ENCODE results near the gene TMEM108.

The TMEM108 gene

GRCh38 chr3:133249490-133249889 is 211.3 kb downstream of the TMEM108 start:
- H3K4me3 ChIP-seq (ENCODE audit: low read depth, low read length): no peak overlapping the region
- DNase-seq (ENCODE audit: low read depth, low spot score): no peak
- in situ Hi-C loops (cut with HindIII; ENCODE audit: low sequenced_read_pairs): no loop called here
- TF ChIP-seq CTCF (IDR thresholded peaks at IDR 0.05; ENCODE audit: low read depth, low read length): no peak

GRCh38 chr3:133254151-133254550 is 216.0 kb downstream of the TMEM108 start:
- no peak for TF ChIP-seq CTCF (IDR thresholded peaks at IDR 0.05; ENCODE audit: low read depth, low read length)
- in situ Hi-C loops (cut with HindIII; ENCODE audit: low sequenced_read_pairs): no loop called here
- DNase-seq (ENCODE audit: low read depth, low spot score): no peak
- no peak overlapping the region for H3K4me3 ChIP-seq (ENCODE audit: low read depth, low read length)

GRCh38 chr3:133254716-133255115 is 216.5 kb downstream of the TMEM108 start:
- no peak for DNase-seq (ENCODE audit: low read depth, low spot score)

GRCh38 chr3:133256787-133257483 is 218.7 kb downstream of the TMEM108 start:
- DNase-seq (ENCODE audit: low read depth, low spot score): no peak
- TF ChIP-seq CTCF (IDR thresholded peaks at IDR 0.05; ENCODE audit: low read depth, low read length): no peak
- no peak overlapping the region for H3K4me3 ChIP-seq (ENCODE audit: low read depth, low read length)
- in situ Hi-C loops (cut with HindIII; ENCODE audit: low sequenced_read_pairs): no loop called here

More at GRCh38 chr3:133254716-133255115, 216.5 kb downstream of the TMEM108 start:
- TF ChIP-seq CTCF (IDR thresholded peaks at IDR 0.05; ENCODE audit: low read depth, low read length): no peak
- in situ Hi-C loops (cut with HindIII; ENCODE audit: low sequenced_read_pairs): no loop called here
- no peak overlapping the region for H3K4me3 ChIP-seq (ENCODE audit: low read depth, low read length)

GRCh38 chr3:133258358-133258757 is 220.2 kb downstream of the TMEM108 start:
- in situ Hi-C loops (cut with HindIII; ENCODE audit: low sequenced_read_pairs): no loop called here
- TF ChIP-seq CTCF (IDR thresholded peaks at IDR 0.05; ENCODE audit: low read depth, low read length): no peak
- H3K4me3 ChIP-seq (ENCODE audit: low read depth, low read length): no peak overlapping the region
- no peak for DNase-seq (ENCODE audit: low read depth, low spot score)

GRCh38 chr3:133259767-133260166 is 221.6 kb downstream of the TMEM108 start:
- TF ChIP-seq CTCF (IDR thresholded peaks at IDR 0.05; ENCODE audit: low read depth, low read length): no peak
- DNase-seq (ENCODE audit: low read depth, low spot score): no peak
- in situ Hi-C loops (cut with HindIII; ENCODE audit: low sequenced_read_pairs): no loop called here

More at GRCh38 chr3:133259767-133260166, 221.6 kb downstream of the TMEM108 start:
- no peak overlapping the region for H3K4me3 ChIP-seq (ENCODE audit: low read depth, low read length)

Measured in astrocyte of the spinal cord (primary cell).